SIG-M5 treated with dmso at 0.1 percent for 504 hours (cell line): ENCODE measurements around the gene KCNF1.

Source experiments
- DNase-seq: peaks from one replicate; lab custom pipeline; 2025; ENCODE audit not compliant: unreplicated experiment; lab: John Stamatoyannopoulos, UW

Gene KCNF1

DNA sequence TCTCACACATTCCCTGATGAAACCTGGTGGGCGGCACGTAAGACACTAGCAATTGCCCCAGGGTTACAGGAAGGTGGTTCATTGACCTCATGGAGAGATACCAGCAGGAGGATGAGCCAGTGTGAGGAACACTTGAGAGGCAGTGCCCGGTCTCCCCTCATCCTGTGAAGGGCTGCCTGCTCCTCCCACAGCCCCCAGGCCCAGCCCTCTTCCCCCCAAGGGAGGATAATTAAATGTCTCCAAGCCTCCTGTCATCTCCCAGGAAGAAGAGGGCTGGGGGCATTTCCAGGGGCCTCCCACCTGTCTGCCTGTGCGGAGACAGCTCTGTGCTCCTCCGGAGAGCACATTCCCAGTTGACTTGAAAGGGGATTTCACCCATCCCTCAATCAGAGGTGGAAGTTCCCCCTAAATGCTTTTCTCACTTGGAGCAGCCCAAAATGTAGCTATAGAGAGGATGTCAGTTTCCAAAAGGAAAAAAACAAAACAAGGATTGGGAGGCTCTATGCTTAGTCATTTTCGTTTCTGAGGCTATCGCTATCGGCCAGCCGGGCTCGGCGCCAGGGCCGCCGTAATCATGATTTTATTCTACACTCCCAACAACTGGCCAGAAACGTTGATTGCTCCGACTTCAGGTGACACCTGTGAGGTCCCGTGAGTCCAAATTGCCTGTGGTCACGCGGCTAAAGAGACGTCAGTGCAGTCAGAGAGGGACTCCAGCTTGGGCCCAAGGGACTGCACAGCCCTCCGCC is 7.1 kb downstream of the KCNF1 start:
- no peak for DNase-seq

DNA sequence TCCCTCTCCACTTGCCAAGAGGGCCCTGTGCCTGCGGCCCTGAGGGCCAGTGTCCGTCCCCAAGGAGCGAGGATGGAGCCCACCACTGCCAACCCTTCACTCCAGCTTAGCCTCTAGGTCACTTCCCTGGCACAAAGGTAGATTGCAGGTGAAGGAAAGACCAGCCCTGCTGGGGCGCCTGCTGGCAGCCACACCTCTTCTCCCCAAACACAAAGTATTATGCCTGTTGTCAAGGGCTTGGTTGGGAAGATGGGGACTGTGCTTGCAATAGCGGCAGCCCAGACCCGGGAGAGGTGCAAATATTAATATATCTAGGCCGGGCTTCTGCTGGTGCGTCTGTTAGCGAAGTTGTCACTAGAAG is 7.7 kb downstream of the KCNF1 start:
- DNase-seq, result no peak

DNA sequence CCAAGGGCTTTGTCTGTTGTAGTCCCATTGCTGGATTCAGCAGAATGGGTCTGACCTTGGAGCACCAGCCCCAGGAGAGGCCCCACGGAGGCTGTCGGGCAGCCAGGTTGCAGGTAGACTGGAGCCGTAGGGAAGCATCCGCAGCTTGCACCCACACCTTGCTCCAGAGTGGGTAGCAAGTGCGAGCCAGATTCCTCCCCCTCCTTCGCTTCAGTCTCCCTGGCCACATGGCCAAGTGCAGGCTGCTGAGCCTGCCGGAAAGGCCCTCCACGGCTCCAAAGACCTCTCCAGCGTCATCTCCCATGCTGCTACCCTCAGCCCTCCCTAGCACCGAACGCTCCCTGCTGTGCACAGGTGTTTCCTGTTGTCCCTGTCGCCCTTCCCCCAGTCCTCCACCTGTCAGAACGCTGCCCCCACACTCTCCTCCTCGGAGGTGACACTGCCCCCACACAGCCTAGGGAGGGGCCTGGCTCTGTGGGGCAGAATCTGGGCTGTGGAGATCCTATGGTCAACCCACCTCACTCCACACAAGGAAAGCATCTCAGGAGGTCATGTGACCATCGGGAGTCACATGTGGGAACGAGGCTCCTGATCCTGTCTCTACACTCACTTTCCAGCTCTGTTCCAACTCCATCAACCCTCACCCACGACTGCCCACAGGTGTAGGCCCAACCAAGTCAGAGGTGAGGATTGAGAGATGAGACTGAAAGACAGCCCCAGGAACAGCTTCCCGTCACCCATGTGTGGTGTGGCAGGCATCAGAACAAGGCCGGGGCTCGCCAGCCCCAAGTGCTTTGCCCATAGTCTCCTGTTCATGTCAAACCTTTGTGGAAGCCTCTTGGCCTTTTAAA is 8.3 kb downstream of the KCNF1 start:
- no peak for DNase-seq

DNA sequence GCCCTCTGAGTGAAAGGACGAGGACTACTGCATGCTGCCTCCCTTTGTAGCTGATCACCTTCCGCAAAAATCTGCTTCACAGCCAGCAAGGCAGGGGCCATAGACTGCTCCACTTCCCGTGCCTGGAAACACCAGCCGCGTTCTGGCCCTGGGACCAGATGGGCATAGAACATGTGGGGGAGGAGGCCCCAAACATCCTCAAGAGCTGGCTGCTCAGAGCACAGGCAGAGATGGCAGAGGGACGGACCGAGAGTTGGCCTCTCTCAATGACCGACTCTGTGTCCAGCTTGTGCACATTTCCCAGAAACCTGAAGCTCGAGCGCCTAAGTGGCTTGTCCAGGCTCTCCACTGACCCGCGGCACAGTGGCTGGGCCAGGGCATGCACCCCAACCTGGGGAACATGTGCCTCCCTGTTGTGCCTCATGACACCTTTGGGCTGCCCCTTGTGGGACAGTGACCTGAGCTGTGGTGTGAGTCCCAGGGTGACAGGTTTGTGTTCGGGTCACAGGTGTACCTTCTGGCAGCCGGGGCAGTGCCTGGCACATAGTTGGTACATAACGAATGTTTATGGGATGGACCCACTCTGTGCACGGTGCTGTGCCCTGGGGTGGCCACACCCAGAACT is 9.1 kb downstream of the KCNF1 start:
- DNase-seq, result no peak

DNA sequence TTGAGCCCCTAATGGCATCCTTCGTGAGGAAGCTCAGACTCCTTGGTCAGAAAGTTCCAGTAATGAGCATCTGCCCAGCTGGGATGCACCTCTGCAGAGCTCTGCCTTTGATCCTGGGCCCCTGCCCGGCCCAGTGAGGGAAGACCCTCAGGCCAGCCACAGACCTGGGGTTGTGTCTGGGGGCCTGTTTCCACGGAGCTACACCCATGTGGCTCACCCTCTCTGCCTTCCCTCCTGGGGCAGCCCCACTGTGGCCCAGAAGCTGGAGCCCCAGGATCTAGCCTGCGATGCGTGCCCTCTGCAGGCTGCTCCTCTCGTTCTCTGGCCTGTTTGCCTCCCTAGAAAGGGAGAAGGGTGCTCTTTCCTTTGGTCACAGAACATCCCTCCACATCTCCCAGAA is 9.8 kb downstream of the KCNF1 start:
- no peak for DNase-seq

DNA sequence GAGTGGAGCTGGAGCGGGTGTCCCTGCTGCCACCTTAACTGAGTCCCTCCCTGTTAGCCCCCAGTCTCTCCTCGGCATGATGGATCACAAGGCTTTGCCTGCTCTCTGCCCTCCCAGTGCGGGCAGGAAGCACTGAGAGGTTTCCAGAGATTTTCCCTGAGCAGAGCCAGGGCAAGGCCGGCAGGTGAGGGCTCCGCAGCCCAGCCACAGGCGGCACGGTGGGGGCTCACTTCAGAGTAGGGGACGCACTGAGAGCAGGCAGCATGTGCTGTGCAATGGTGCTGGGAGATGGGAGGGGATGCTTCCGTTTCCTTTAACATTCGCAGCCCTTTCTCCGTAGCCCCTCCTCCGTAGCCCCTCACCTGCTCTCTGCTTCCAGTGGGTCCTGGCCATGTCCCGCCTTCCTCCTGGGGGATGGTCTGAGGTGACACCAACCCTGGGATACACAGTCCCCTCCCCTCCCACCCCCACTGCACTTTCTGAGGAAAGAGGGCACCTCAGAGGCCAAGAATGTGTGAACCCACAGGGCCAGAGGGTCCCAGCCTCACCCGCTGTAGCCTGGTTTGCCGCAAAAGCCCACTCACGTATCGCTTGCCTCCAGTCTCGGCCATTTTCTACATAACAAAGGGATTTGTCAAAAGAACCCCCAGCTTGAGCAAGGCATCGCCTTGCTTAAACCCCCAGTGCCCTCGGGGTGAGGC is 10.7 kb downstream of the KCNF1 start:
- DNase-seq, result no peak

DNA sequence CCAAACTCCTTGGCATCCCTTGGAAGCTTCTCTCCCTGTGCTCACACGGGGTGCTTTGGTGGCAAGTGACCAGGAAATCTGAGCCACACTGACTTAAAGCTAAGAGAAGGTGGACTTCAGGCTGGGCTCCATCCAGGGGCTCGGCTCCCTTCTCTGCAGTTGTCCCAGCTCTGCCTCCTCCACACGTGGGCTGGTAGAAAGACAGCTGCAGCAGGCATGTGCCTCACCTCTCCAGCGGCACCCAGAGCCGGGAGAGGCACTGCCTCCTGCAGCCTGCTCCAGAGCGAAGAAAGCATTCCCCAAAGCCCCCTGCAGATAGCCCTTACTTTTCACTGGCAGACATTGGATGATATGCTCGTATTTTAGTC is 11.3 kb downstream of the KCNF1 start:
- no peak for DNase-seq

DNA sequence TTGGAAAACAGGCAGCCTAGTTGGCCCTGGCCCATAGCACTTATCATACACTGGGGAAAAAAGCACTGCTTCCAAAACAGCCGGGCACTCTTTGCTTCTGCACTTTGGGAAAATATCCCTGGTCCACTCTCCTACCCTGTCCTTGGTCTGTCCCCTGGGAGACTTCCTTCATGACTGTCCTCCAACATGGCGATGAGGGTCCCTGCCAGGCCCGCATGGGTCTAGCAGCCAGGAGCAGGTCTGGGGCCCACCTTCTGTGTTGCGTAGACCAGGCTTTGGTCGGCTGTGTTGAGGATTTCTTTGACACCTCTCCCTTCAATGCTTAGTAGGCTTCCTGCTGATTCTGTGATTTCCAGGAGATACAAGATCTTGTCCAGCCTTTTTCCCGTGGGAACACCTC is 12.2 kb downstream of the KCNF1 start:
- DNase-seq, result no peak

DNA sequence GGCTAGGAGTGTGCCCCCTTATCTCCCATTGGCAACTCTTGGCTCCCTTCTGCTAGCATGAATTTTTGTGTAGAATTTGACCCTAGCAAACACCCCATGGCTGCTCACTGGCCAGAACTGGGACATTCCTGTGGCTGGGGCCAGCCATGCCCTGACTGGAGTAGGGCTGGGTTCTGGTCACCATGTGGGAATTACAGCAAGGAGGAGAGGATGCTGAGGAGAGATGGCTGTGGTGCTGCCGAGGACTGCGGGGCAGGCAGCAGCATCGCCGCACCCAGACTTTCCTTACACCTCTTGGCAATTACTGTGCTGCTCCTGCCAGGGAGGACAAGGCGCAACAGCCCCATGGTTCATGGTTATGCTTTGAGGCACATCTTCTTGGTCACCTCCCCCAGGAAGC is 12.7 kb downstream of the KCNF1 start:
- no peak for DNase-seq

DNA sequence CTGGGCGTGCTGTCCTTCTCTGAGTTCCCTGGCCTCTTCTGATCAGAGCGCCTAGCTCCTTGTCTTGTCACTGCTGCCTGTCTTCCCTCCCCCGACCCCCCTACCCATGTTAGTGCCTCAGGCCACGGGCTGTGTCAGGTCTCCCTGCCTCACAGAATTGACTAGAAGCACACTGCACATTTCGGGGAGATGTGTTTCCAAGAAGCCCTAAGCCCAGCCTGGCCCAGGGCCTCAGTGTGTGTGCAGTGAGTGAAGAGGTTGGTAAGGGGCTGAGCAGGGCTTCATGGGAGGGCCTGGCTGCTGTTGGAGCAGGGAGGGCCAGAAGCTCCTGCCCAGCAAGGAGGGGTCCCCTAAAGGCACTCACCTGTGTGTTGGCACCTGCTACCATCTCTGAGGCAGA is 13.1 kb downstream of the KCNF1 start:
- DNase-seq, result no peak

DNA sequence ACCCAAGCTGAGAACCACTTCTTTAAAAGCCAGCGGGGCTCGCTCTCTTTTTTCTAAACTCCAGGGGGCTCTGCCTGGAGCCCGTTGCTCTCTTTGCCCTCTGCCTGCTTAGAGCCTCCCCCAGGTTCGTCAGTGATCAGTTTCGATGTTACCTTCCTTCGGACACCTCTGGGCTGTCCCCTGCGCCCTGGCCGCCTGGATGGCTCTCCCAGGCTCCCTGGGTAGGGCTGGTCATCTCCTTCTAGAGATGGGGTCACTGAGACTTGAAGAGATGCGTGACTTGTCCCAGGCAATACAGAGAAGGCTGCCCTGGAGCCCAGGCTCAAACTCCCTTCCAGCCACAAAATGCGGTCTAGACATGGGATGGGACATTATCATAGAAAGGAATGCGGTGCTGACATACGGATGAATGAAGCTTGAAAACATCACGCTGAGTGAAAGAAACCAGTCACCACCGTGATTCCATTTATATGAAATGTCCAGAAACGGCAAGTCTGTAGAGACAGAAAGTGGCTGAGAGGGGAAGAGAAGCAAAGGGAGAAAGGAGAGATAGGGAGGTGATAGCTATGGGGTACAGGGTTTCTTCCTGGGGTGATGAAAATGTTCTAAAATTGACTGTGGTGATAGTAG is 14.6 kb downstream of the KCNF1 start:
- no peak for DNase-seq

DNA sequence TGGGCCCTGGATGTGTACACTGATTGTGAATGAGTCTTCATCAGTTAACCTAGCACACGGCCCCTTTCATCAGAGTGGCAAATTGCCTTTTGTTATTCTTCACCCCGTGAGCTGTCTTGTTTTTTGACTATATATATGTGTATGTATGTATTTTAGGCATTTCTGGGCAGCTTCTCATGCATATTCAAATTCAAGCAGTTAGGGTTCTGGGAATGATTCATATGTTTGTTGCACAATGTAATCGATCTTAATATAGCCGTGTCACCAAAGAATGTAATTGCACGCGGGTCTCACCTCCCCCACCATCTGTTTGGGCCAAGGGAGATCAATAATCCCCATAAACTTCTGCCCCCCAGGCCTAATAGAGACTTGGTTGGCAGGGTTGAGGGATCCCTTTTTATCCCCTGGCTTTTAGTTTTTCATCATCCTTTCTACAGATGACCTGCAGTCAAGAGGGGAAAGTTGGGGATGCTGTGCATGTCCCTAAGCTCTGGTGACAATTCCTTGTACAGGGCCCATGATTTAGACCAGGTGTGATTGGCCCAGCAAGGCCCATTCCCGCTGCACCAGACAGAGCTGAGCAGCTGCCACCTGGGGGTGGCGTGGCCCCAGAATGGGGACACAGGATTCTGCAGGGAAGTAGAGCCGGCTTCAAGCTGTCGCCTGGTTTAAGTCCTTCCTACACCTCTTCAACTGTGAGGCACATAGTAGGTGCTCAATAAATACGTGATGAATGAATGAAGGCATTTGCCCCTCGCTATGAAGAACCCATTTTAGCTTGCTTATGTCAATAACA is 19.2 kb downstream of the KCNF1 start:
- no peak for DNase-seq

DNA sequence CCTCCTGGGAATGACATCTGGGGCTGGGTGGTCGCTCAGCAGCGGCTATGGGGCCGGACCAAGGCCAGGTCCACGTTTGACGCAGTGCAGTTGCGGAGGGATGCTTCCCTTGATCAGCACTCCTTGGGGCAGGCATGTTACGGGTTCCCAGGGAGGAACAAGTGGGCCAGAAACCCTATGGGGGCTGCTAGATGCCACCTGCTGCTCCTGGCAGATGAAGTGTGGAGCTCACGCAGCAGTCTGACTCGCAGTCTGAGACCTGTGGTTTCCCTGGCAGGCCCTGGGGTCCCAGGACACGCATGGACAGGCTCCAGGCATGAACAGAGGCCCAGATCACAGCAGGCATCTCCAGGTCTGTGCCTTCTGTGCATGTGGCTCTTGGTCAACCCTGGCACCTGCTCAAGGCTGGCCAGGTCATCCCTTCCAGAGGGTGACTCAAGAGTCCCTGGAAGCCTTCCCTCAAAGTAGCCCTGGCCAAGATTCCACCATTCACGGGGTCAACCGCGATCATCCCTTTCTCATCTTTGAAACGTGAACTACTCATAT is 20.0 kb downstream of the KCNF1 start:
- no peak for DNase-seq

DNA sequence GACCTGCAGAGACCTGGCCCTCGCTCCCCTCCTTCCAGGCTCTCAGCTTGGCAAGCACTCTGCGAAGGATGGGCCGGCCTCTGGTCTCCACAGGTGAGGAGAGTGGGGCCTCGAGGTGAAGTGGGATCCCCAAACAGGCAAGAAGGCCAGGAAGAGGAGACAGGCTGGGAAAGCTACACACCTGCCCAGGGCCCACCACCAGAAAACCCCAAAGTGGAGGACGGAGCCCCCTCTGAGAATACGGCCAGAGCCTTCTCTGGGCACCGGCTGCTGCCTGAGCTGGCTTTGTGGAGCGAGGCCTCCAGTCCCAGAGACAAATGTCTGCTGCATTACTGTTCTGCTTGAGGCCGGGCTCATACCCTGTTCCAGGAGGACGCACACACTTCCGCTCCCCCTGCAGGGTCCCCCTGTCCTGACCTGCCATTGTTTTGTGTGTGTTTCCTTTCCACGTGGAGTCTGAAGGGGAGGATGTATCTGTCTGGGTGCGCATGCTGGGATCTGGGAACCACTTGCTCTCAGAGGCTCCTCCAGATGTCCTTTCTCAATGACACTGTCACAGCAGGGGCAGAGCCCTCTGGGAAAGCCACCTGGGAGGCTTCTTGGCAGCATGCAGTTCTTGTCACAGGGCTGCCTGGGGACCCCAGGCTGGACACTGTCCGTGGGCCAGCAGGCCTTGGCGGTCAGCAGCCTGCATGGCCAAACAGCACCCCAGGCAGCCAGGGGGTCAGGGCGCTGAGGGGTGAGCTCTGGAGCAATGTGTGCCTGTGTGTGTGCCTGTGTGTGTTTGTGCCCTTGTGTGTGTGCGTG is 20.8 kb downstream of the KCNF1 start:
- DNase-seq, result no peak

DNA sequence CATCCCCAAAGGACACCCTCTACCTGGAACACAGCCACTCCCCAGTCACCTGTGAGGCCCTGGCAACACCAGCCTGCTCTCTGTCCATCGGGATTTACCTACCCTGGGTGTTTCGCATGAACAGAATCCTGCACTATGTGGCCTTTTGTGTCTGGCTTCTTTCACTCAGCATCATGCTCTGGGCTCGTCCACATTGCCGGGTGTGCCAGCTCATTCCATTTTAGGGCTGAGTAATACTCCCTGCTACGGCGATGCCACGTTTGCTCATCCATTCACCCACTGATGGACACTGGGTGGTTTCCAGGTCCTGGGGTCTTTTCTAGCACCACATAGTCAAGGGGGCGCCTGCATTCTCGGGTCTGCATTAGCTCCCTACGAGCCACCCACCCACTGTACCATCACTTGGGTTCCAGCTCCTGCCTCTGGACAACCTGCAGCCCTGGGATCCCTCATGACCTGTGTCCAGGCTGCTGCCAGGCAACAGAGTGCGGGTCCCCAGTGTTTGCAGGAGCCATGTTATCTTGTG is 22.0 kb downstream of the KCNF1 start:
- no peak for DNase-seq

DNA sequence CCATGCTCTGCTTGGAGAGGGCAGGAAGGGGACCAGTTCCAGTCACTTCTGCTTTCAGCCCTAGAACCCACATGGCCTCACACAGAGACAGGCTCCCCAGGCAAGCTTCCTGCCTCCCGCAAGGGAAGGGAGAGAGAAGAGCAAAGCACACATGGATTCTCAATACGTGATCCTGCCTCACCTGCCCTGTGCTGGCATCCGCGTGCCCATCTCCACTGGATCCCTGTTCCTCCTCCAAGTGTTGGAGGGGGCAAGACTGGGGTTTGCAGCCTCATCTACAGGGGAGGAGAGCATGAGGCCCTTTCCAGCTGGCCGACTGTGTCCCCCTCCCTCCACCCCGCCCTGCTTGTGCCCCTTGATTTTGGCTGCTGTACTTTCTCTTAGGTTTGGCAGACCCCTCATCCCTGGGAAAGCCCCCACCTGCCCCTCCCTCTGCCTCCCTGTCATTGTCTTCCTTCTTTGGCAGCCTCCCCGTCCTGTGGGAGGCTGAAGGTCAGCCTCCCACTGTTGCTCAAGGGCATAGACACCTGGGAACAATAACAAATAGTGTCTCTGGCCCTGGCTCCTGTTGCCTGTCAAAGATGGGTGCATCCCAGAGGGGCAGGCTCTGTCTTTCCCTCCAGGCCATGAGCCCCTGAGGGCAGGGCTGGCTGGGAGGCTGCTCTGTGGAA is 22.7 kb downstream of the KCNF1 start:
- no peak for DNase-seq

DNA sequence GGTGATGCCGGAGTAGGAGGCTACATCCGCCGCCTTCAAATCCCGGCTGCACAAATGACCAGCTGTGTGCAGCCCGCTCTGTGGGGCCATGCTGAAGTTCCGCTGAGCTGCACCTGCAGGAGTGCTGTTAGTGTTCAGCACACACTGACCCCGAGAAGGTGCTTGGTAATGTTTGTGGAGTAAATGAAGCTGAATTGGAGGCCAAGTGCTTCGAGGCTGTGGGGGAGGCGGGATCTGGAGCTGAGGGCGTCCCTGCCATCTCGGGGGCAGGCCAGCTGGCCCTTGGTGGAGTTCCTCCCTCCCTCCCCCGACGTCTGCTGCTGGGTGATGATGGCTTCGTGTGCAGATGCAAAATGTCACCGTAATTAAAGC is 23.2 kb downstream of the KCNF1 start:
- no peak for DNase-seq

DNA sequence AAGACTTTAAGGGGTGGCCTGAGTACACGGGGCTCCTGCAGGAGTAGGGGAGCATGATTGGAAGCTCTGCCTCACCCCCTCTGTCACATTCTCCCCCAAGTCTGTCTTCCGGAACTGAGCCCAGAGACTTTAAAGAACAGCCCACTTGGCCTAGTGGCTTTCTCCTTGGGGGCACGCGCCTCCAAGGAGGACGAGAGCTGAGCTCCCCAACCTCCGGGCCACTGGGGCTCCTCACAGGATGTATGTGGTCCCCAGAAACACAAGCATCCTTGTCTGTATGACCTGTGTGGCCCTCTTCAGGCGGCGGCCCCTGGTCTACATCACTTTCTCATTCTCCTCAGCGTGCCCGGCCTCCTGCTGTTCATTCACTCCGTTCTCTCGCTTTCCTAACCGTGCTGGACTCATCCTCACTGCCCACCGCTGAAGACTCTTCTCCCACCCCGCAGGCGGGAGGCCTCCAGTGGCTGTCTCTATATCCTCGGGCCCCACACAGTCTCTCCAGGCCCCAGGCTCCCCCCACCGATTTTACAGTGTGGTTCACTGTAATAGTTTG is 23.7 kb downstream of the KCNF1 start:
- no peak for DNase-seq
